Activated T-helper 1 cell treated with anti-CD3 and anti-CD28 coated beads, Interleukin-2, amount 50 U/mL, for 16 hours (primary cell): ENCODE measurements around the gene GLT8D1.
"Not testable (repeated sequence)": the region's sequence is repeated elsewhere in the genome, so short reads cannot be mapped to it uniquely, and the experiment has no call there.

Source experiments
- DNase-seq, 2 donors: peaks; one replicate each; pipeline ENCODE4 v3.0.0-alpha.2; 2020; ENCODE audit warnings: low read depth in 1 of 2, low spot score in 1 of 2

The GLT8D1 gene, protein sequence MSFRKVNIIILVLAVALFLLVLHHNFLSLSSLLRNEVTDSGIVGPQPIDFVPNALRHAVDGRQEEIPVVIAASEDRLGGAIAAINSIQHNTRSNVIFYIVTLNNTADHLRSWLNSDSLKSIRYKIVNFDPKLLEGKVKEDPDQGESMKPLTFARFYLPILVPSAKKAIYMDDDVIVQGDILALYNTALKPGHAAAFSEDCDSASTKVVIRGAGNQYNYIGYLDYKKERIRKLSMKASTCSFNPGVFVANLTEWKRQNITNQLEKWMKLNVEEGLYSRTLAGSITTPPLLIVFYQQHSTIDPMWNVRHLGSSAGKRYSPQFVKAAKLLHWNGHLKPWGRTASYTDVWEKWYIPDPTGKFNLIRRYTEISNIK

DNA sequence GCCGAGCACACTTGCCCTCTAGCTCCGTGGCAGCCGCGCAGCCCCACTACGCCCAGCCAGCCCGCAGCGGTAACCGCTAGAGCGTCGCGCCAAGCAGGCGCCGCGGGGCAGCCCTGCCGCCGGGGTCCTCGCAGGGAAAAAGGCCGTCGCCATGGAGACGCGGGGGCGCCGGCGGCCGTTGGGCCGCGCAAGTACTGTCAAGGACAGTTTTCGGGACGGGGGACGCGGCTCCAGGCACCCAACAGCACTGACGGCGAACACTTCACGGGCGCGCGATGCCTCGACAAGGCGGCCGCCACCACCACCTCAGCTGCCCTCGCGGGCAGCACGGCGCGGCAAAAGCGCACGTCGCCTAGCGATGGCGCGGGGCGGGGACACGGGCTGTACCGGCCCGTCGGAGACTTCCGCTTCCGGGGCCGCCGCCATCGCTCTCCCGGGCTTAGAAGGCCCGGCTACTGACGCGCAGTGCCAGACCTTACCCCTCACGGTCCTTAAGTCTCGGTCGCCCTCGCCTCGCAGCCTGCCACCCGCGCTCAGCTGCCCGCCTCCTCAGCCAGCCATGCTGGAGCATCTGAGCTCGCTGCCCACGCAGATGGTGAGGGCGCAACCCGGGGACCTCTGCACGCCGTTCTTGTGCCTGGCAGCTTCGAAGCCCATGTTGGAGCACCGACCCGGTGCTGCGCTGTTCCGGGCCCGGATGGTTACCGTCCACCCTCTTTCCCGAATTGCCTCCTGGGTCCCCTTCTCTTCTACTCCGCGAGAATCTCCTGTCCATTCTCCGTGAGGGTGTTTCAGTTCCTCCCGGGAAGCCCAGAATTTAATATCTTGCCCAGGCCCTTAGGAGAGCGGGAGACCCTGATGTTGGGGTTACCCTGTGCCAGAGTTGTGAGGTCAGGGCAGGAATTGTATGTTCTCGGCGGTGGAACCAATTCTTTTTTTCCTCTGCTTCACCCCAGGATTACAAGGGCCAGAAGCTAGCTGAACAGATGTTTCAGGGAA is at the start of gene GLT8D1, which contains the start of gene SPCS1:
TSS of gene GLT8D1 (minus strand) at position 104 of the 999 bp plus-strand sequence. CDS start 5,331 bp downstream, outside the sequence.
TSS of gene SPCS1 (plus strand) at position 419 of the 999 bp plus-strand sequence. CDS start at position 560, 141 bp downstream.
- DNase-seq = peak; percentile 65 to 74

DNA sequence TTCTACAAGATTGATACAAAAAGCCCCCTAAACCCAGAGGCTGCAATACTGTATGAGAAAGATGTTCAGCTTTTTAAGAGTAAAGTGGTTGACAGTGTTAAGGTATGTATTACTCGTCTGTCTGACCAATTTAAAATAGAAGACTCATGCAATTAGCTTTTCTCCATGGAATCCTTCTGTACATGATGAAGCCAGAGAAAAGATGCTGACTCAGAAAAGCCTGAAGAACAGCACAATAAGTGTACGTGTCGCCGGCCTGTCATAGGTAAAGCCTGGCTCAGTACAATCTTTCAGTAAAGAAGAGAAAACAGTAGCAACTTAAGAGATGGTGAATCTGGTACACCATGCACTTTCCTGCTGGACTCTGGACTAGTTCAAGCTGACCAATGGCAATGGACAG is 48.8 kb upstream of the GLT8D1 start:
- DNase-seq = no peak

- no peak for DNase-seq
Observed at GRCh38 chr3:52752045-52752660, 46.6 kb upstream of the GLT8D1 start.

DNA sequence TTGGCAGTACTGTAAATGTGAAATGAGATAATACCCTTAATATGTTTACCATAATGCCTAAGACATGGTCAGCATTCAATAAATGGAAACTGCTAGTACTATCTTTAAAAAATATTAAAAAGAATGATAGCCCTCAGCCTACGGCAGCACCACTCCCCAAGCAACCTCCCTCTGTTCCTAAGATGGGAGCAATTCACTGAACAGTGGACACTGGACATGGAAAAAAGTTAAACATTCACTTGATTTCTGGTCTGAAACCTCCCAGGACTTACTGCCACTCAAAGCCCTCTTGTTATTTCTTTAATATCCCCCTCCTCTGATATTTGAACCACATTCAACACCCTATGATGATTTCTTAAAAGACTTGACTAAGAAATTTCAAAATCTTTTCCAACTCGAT is 38.1 kb upstream of the GLT8D1 start:
- DNase-seq = no peak

DNA sequence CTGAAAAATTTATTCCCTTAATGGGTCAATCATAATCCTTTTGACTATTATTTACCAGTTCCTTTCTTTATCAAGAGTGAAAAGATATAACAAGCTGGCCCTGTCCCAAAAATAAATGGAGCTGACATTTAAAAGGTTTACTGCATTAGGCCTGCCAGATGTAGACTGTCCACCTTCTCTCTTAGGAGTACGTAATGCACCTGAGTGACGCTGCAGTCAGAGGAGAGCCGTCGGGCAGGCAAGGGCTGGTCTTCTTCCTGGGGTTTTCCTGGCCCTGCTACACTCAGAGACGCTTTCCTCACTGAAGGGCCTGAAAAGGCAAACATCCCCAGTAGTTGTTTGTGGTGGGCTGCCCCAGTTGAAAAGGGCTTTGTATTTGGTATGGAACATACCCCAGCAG is 37.6 kb upstream of the GLT8D1 start:
- DNase-seq = no peak

GRCh38 chr3:52742418-52743041 is 36.9 kb upstream of the GLT8D1 start:
- DNase-seq = no peak

- no peak for DNase-seq
Observed at GRCh38 chr3:52739730-52740129, 34.1 kb upstream of the GLT8D1 start.

DNA sequence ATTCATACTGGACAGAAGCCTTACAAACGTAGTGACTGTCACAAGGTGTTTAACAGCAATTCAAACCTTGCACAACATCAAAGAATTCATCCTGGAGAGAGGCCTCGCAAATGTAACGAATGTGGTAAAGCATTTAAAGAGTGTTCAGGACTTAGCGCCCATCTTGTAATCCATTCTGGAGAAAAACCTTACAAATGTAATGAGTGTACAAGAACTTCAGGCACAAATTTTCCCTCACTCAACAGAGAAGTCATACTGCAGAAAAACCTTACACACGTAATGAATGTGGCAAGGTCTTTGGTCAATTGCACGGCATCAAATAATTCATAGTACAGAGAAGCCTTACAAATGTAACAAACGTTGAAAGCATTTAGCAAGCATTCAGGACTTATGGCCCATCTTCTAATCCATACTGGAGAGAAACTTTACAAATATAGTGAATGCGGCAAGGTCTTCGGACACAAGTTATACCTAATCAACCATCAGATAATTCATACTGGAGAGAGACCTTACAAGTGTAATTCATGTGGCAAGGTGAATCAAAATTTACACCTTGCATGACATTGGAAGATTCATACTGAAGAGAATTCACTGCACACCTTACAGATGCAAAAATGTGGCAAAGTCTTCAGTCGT is 27.8 kb upstream of the GLT8D1 start:
- no peak for DNase-seq

DNA sequence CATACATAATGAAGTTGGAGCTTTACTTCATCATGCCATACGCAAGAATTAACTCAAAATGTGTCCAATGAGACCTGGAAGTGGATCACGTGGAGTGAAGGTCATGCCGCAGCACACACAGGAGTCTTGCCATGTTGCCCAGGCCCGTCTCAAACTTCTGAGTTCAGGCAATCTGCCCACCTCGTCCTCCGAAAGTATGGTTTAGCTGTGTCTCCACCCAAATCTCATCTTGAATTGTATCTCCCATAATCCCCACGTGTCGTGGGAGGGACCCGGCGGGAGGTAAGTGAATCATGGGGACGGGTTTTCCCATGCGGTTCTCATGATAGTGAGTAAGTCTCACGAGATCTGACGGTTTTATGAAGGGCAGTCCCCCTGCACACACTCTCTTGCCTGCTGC is 26.0 kb upstream of the GLT8D1 start:
- DNase-seq = no peak

DNA sequence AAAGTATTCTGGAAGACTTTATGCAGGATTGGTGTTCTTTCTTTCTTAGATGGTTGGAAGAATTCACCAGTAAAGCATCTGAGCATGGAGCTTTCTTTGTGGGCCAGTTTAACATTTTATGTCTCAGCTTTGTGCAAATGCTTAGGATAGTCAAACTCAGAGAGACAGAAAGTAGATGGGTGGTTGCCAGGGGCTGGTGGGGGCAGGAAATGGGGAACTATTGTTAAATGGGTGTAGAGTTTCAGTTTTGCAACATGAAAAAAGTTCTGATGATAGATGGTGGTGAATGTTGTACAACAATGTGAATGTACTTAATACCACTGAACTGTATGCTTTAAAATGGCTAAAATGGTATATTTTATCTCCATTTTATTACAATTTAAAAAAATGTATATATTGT is 25.1 kb upstream of the GLT8D1 start:
- DNase-seq = no peak

DNA sequence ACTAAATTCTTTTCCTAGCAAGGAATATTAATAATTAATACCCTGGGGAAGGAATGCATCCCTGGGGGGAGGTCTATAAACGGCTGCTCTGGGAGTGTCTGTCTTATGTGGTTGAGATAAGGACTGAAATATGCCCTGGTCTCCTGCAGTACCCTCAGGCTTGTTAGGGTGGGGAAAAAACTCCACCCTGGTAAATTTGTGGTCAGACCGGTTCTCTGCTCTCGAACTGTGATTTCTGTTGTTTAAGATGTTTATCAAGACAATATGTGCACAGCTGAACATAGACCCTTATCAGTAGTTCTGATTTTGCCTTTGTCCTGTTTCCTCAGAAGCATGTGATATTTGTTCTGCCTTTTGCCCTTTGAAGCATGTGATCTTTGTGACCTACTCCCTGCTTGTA is 23.2 kb upstream of the GLT8D1 start:
- DNase-seq = not testable (repeated sequence)

GRCh38 chr3:52724511-52724910 is 18.9 kb upstream of the GLT8D1 start:
- DNase-seq = no peak

- DNase-seq = no peak
Observed at GRCh38 chr3:52723935-52724334, 18.3 kb upstream of the GLT8D1 start.

- no peak for DNase-seq
Observed at GRCh38 chr3:52722491-52722890, 16.9 kb upstream of the GLT8D1 start.

DNA sequence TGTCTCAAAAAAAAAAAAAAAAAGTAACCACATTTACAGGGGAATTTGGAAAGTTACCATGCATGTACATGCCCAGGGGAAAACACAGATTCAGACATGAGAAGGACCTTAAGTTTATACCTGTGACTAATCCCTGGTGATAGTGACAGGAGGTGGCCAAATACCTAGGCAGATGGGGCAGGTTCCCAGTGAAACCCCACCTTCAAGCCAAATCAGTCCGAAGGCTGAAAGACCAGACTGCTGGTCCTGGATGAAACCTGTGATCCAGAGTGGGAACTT is 16.1 kb upstream of the GLT8D1 start:
- DNase-seq = no peak

- DNase-seq = no peak
Observed at GRCh38 chr3:52721002-52721729, 15.6 kb upstream of the GLT8D1 start.

DNA sequence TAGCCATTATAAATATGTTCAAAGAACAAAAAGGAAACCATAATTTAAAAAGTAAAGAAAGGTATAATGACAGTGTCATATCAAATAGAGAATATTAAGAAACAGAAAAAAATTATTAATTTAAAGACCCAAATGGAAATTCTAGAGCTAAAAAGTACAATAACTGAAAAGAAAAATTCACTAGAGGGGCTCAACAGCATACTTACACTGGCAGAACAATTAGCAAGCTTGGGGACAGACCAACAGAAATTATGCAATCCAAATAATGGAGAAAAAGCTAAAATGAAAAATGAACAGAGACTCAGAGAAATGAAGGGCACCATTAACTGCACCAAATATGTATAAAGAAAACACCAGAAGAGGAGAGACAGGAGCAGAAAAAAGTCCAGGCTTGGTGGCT is 14.0 kb upstream of the GLT8D1 start:
- DNase-seq = no peak

DNA sequence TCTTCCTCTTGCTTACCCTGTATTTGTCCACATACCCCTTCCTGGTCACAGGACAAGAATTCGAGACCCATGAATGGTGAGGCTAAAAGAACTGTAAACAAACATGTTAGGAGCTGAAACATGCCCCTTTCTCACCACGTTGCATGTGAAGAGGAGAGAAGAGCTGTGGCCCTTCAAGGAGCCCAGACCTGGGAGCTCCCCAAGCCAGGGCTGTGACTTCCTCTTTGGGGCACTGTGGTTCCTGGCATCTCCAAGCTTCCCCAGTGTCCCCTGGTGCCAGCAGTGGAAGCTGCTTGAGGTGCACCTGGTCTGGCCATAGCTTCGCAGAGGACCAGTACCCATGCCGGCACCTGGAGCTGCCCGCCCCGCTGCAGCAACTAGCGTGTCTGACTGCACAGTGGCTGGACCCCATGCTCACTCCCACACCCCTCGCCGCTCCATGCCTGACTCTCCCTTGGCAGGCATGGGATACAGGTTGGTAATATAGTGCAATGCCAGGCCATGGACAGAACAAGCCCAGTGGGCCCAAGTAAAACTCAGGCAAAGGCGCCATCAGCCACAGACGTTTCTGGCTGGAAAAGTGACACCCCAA is 10.2 kb upstream of the GLT8D1 start:
- DNase-seq = no peak
